ENCODE results near the gene PRODH.
"Not testable (repeated sequence)": the region's sequence is repeated elsewhere in the genome, so short reads cannot be mapped to it uniquely, and the experiment has no call there.

DNA sequence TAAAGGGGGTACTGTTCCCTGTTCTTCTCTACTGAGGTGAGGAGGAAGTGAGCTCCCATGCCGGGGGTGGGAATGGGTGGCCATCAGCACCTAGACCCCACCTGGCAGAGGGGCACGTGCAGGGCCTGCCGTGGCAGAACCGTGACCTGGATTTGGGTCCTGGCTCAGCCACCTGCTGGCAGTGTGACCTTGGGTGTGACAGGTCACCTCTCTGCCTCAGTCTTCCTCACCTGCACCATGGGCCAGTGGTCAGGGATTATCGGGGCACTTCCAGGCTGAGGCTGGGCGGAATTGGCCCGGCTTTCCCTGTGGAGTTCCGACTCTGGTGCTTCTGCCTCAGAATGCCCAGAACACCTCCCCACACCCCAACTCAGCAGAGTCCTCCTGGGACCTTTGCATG lies 36.5 kb upstream of the PRODH start:
- TF ChIP-seq, protein P1, sequence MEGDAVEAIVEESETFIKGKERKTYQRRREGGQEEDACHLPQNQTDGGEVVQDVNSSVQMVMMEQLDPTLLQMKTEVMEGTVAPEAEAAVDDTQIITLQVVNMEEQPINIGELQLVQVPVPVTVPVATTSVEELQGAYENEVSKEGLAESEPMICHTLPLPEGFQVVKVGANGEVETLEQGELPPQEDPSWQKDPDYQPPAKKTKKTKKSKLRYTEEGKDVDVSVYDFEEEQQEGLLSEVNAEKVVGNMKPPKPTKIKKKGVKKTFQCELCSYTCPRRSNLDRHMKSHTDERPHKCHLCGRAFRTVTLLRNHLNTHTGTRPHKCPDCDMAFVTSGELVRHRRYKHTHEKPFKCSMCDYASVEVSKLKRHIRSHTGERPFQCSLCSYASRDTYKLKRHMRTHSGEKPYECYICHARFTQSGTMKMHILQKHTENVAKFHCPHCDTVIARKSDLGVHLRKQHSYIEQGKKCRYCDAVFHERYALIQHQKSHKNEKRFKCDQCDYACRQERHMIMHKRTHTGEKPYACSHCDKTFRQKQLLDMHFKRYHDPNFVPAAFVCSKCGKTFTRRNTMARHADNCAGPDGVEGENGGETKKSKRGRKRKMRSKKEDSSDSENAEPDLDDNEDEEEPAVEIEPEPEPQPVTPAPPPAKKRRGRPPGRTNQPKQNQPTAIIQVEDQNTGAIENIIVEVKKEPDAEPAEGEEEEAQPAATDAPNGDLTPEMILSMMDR (conservative IDR thresholded peaks at IDR 0.05; ENCODE audit: low read depth in 2 of 2) = not testable (repeated sequence)
- not testable (repeated sequence) for TF ChIP-seq POLR2AphosphoS5 (IDR thresholded peaks at IDR 0.05; ENCODE audit: low read depth); EZH2phosphoT487 (IDR thresholded peaks at IDR 0.05; ENCODE audit: unreplicated experiment); EZH2 (IDR thresholded peaks at IDR 0.05; ENCODE audit: low read depth, unreplicated experiment); STAT1 (IDR thresholded peaks at IDR 0.05; ENCODE audit: unreplicated experiment); CREB1 (CRISPR knock-in tag; IDR thresholded peaks at IDR 0.05; ENCODE audit: low read depth); JUNB (IDR thresholded peaks at IDR 0.05; ENCODE audit: unreplicated experiment)
- TF ChIP-seq, protein P2, sequence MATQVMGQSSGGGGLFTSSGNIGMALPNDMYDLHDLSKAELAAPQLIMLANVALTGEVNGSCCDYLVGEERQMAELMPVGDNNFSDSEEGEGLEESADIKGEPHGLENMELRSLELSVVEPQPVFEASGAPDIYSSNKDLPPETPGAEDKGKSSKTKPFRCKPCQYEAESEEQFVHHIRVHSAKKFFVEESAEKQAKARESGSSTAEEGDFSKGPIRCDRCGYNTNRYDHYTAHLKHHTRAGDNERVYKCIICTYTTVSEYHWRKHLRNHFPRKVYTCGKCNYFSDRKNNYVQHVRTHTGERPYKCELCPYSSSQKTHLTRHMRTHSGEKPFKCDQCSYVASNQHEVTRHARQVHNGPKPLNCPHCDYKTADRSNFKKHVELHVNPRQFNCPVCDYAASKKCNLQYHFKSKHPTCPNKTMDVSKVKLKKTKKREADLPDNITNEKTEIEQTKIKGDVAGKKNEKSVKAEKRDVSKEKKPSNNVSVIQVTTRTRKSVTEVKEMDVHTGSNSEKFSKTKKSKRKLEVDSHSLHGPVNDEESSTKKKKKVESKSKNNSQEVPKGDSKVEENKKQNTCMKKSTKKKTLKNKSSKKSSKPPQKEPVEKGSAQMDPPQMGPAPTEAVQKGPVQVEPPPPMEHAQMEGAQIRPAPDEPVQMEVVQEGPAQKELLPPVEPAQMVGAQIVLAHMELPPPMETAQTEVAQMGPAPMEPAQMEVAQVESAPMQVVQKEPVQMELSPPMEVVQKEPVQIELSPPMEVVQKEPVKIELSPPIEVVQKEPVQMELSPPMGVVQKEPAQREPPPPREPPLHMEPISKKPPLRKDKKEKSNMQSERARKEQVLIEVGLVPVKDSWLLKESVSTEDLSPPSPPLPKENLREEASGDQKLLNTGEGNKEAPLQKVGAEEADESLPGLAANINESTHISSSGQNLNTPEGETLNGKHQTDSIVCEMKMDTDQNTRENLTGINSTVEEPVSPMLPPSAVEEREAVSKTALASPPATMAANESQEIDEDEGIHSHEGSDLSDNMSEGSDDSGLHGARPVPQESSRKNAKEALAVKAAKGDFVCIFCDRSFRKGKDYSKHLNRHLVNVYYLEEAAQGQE (IDR thresholded peaks at IDR 0.05; ENCODE audit: unreplicated experiment) = not testable (repeated sequence)

Data from GM23338 (cell line).